PC-3 (cell line): ENCODE results near the gene ASB2. TPM values are rescaled to one million over a fixed set of nuclear protein-coding genes. Genes with fewer than 3 reads are reported as not detected.

Experiments
- ATAC-seq: fragments of 200-7000 bp; cut with Tn5 transposase; 2 replicates; pipeline ENCODE4 v1.9.1; 2020; ENCODE audit warnings: mild to moderate bottlenecking, moderate library complexity
- BruUV-seq: library from RNA; stranded (reverse); fragments of 400-500 nt; replicated peaks from 2 replicates; lab custom pipeline; 2021; lab: Mats Ljungman, UMichigan
- CTCF ChIA-PET: fragments of 300-600 bp; sonication (Branson Sonifier 250); formaldehyde crosslinking; loops from one replicate; lab custom pipeline; 2022; ENCODE audit warnings: antibody characterized with exemption; lab: Charles Lee
- POLR2A ChIA-PET: fragments of 300-600 bp; sonication (Branson Sonifier 250); formaldehyde crosslinking; loops from one replicate; lab custom pipeline; 2022; ENCODE audit warnings: antibody characterized with exemption; ENCODE audit not compliant: unreplicated experiment; lab: Charles Lee
- DNase-seq: peaks from one replicate; pipeline ENCODE4 v3.0.0-alpha.2; 2015
- H2AFZ ChIP-seq: fragments of 300-600 bp; sonication (generic); 2 replicates; pipeline ENCODE4 v1.6.0; 2016; ENCODE audit warnings: antibody characterized with exemption, low read length
- H3F3A ChIP-seq: fragments of 300-600 bp; sonication (generic); one replicate; pipeline ENCODE4 v1.6.0; 2017; ENCODE audit warnings: antibody characterized with exemption, low read length, control low read depth, mild to moderate bottlenecking; ENCODE audit not compliant: unreplicated experiment
- H3K27ac ChIP-seq: fragments of 300-600 bp; sonication (generic); 2 replicates; pipeline ENCODE4 v1.5.1; 2016; ENCODE audit warnings: mild to moderate bottlenecking, low read length
- H3K27me3 ChIP-seq: fragments of 300-600 bp; sonication (generic); 2 replicates; pipeline ENCODE4 v1.6.1; 2016; ENCODE audit warnings: low read length, mixed read lengths
- H3K36me3 ChIP-seq: fragments of 300-600 bp; sonication (generic); 2 replicates; pipeline ENCODE4 v1.6.1; 2016; ENCODE audit warnings: low read depth, mixed run types, low read length, mixed read lengths
- H3K4me1 ChIP-seq: fragments of 300-600 bp; sonication (generic); 2 replicates; pipeline ENCODE4 v1.5.1; 2016; ENCODE audit warnings: low read length; ENCODE audit not compliant: insufficient read depth
- H3K4me2 ChIP-seq: fragments of 300-600 bp; sonication (generic); 2 replicates; pipeline ENCODE4 v1.6.0; 2016; ENCODE audit warnings: low read length
- H3K4me3 ChIP-seq: fragments of 300-600 bp; sonication (generic); 2 replicates; pipeline ENCODE4 v1.5.1; 2016; ENCODE audit warnings: mild to moderate bottlenecking, low read length, mixed read lengths
- H3K79me2 ChIP-seq: fragments of 300-600 bp; sonication (generic); 2 replicates; pipeline ENCODE4 v1.6.1; 2017; ENCODE audit warnings: low read length, mixed read lengths
- H3K9ac ChIP-seq: fragments of 300-600 bp; sonication (generic); 2 replicates; pipeline ENCODE4 v1.6.0; 2016; ENCODE audit warnings: mild to moderate bottlenecking, low read length
- H3K9me2 ChIP-seq: fragments of 300-600 bp; sonication (generic); replicated peaks from 2 replicates; pipeline ENCODE4 v1.6.1; 2016; ENCODE audit warnings: mixed run types, low read length, mixed read lengths
- H3K9me3 ChIP-seq: fragments of 300-600 bp; sonication (generic); 2 replicates; pipeline ENCODE4 v1.6.1; 2016; ENCODE audit warnings: low read length, mixed read lengths
- H4K20me1 ChIP-seq: fragments of 300-600 bp; sonication (generic); 2 replicates; pipeline ENCODE4 v1.6.1; 2016; ENCODE audit warnings: low read length, mixed read lengths
- CTCF ChIP-seq: fragments of 300-600 bp; sonication (generic); conservative IDR thresholded peaks from 2 replicates; pipeline ENCODE4 v1.5.1; 2017; ENCODE audit warnings: antibody characterized with exemption, low read depth, mild to moderate bottlenecking, low read length
- EZH2 ChIP-seq: fragments of 300-600 bp; sonication (generic); IDR thresholded peaks from one replicate; pipeline ENCODE4 v1.6.1; 2017; ENCODE audit warnings: antibody characterized with exemption, mild to moderate bottlenecking, low read length; ENCODE audit not compliant: unreplicated experiment
- EZH2phosphoT487 ChIP-seq: fragments of 300-600 bp; sonication (generic); IDR thresholded peaks from 2 replicates; pipeline ENCODE4 v1.6.1; 2018; ENCODE audit warnings: mild to moderate bottlenecking, antibody characterized with exemption, low read length, borderline replicate concordance
- intact Hi-C: fragments of 100-400 bp; cut with micrococcal nuclease; formaldehyde crosslinking; loops from 2 replicates; pipeline ENCODE4 v1.9.0; 2023
- total RNA-seq: library from RNA; depleted of rRNA; stranded (reverse); fragments of >200 nt; gene quantifications from 2 replicates; pipeline ENCODE4 v1.2.3, GENCODE V29; 2014

The ASB2 gene
- total RNA-seq, 1 experiment from 2014 or later, result 0.22 TPM

GRCh38 chr14:93929048-93929535 lies 47.3 kb downstream of the ASB2 start:
- H3K9me2 ChIP-seq, result no peaks in the 10 kb centered on the region
- H2AFZ ChIP-seq, result no peak overlapping the region
- no peak overlapping the region for H3K27ac ChIP-seq
- TF ChIP-seq EZH2phosphoT487, result no peak
- TF ChIP-seq CTCF, result no peak
- TF ChIP-seq EZH2, result no peak
- ATAC-seq (no peak), DNase-seq (no peak)
- H3K79me2 ChIP-seq, result no peaks in the 10 kb centered on the region
- no peaks in the 10 kb centered on the region for H3F3A ChIP-seq
- POLR2A ChIA-PET, result no interaction called here
- no peak overlapping the region for H3K9ac ChIP-seq
- H4K20me1 ChIP-seq, result no peaks in the 10 kb centered on the region
- no peak overlapping the region for H3K4me2 ChIP-seq
- BruUV-seq, result no TSS peak
- intact Hi-C loops, result no loop called here
- CTCF ChIA-PET, result no interaction called here
- H3K9me3 ChIP-seq, result no peaks in the 10 kb centered on the region
- no peak overlapping the region for H3K4me3 ChIP-seq
- no peaks in the 10 kb centered on the region for H3K4me1 ChIP-seq
- H3K27me3 ChIP-seq, result peaks cover 4% of the 10 kb centered on the region
- H3K36me3 ChIP-seq, result no peaks in the 10 kb centered on the region

DNA sequence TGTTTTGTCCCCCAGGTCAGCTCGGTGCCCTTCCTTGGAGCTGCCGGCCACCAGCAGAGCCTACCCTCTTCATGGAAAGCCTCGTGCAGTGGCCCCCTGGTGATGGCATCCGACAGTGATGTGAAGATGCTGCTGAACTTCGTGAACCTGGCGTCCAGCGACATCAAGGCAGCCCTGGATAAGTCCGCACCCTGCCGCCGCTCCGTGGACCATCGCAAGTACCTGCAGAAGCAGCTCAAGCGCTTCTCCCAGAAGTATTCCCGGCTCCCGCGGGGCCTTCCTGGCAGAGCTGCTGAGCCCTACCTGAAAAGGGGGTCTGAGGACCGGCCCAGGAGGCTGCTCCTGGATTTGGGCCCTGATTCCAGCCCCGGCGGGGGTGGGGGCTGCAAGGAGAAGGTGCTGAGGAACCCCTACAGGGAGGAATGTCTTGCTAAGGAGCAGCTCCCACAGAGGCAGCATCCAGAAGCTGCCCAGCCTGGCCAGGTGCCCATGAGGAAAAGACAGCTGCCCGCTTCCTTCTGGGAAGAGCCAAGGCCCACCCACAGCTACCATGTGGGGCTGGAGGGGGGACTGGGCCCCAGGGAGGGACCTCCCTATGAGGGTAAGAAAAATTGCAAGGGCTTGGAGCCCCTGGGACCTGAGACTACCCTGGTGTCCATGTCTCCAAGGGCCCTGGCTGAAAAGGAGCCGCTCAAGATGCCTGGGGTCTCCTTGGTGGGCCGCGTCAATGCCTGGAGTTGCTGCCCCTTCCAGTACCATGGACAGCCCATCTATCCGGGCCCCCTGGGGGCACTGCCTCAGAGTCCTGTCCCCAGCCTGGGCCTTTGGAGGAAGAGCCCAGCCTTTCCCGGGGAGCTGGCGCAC lies 48.0 kb downstream of the ASB2 start:
- no peaks in the 10 kb centered on the region for H3K4me1 ChIP-seq
- no peaks in the 10 kb centered on the region for H3K36me3 ChIP-seq
- H3K9me3 ChIP-seq, result no peaks in the 10 kb centered on the region
- H3K4me3 ChIP-seq, result no peak overlapping the region
- intact Hi-C loops, result no loop called here
- H2AFZ ChIP-seq, result no peak overlapping the region
- DNase-seq, result no peak
- ChIA-PET CTCF (no interaction called here), POLR2A (no interaction called here)
- H3K4me2 ChIP-seq, result no peak overlapping the region
- H3K9ac ChIP-seq, result no peak overlapping the region
- no peaks in the 10 kb centered on the region for H3K79me2 ChIP-seq
- H3K27me3 ChIP-seq, result peaks cover 8% of the 10 kb centered on the region
- H3K9me2 ChIP-seq, result no peaks in the 10 kb centered on the region
- H3F3A ChIP-seq, result no peaks in the 10 kb centered on the region
- TF ChIP-seq EZH2, result no peak
- TF ChIP-seq EZH2phosphoT487, result no peak
- no peak for TF ChIP-seq CTCF
- H4K20me1 ChIP-seq, result no peaks in the 10 kb centered on the region
- no TSS peak for BruUV-seq
- H3K27ac ChIP-seq, result no peak overlapping the region
- ATAC-seq, result no peak

DNA sequence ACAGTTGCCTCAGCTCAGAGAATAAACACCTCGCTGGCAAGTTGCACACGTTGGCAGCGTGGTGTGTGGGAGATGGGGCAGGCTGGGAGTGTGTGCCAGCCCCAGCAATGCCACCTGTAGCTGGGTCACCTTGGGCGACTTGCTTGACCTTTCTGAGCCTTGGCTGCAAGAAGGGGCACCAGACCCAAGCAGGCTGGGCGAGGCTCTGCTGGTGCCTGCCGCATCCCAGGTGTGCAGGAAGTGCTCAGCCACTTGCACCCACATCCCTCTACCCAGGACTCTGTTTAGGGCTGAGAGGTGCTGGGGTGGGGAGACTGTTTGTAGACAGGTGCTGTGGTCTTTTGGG lies 48.6 kb downstream of the ASB2 start:
- ATAC-seq (no peak), DNase-seq (no peak)
- H3F3A ChIP-seq, result no peaks in the 10 kb centered on the region
- ChIA-PET CTCF (no interaction called here), POLR2A (no interaction called here)
- no peaks in the 10 kb centered on the region for H3K79me2 ChIP-seq
- H3K27ac ChIP-seq, result no peak overlapping the region
- intact Hi-C loops, result no loop called here
- no peak overlapping the region for H3K4me3 ChIP-seq
- no peak for TF ChIP-seq CTCF
- TF ChIP-seq EZH2phosphoT487, result no peak
- no peak for TF ChIP-seq EZH2
- H3K9me3 ChIP-seq, result no peaks in the 10 kb centered on the region
- H4K20me1 ChIP-seq, result no peaks in the 10 kb centered on the region
- peaks cover 11% of the 10 kb centered on the region for H3K27me3 ChIP-seq
- H3K9me2 ChIP-seq, result no peaks in the 10 kb centered on the region
- no peak overlapping the region for H3K9ac ChIP-seq
- no peaks in the 10 kb centered on the region for H3K36me3 ChIP-seq
- no peak overlapping the region for H2AFZ ChIP-seq
- no peak overlapping the region for H3K4me2 ChIP-seq
- no TSS peak for BruUV-seq
- no peaks in the 10 kb centered on the region for H3K4me1 ChIP-seq
